ENCODE data around the gene B4GALNT4.
A peak's percentile ranks its signal among the peaks of the same experiment; 100 is the strongest.
"Not testable (repeated sequence)": the region's sequence is repeated elsewhere in the genome, so short reads cannot be mapped to it uniquely, and the experiment has no call there.

The B4GALNT4 gene

DNA sequence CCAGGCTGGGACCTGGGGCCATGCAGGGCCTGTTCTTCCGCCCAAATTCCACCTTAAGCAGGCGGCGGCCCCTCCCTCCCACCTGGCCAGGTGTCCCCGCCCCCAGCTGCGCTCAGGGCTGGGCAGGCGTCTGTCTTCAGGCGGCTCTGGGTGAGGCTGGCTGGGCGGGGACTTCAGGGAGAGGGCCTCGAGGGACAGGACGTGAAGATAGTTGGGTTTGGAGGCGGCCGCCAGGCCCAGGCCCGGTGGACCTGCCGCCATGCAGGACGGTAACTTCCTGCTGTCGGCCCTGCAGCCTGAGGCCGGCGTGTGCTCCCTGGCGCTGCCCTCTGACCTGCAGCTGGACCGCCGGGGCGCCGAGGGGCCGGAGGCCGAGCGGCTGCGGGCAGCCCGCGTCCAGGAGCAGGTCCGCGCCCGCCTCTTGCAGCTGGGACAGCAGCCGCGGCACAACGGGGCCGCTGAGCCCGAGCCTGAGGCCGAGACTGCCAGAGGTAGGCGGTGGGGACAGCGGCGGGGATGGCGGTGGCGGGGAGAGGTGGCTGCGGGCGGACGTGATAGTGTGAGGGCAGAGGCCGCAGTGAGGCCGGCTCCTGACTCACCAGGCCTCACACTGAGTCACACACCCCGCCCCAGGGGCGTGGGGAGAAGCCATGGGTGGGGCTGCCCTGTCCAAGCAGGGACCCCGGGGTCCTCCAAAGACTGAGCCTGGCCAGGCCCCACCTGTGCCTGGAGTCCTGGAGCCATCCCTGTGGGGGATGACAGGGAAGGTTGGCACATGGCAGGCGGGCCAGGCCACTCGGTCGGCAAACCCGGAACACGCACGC, 24.9 kb downstream of the B4GALNT4 start, which contains the start of gene PKP3:
Gene PKP3 (plus strand): TSS at position 176 of the 824 bp plus-strand sequence. CDS start 84 bp downstream, at position 260.
- no peak for DNase-seq

- no peak for DNase-seq
Observed at GRCh38 chr11:394858-395655, 25.8 kb downstream of the B4GALNT4 start.

DNA sequence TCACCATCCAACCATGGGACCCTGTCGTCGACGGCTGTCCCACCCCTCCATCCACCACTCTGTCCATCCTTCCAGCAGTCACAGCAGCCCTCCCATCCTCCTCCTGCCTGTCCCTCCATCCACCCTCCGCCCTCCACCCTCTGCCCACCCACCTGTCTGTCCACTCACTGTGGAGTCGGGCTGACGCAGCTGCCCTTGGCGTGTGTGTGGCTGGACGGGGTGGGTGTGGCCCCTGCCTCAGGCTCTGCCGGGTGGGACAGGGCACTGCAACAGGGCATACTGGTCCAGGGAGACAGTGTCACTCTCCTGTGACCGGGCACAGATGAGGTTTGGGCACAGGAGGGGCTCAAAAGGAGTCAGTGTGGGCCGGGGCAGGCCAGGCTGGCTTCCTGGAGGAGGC, 26.6 kb downstream of the B4GALNT4 start:
- DNase-seq: no peak

DNA sequence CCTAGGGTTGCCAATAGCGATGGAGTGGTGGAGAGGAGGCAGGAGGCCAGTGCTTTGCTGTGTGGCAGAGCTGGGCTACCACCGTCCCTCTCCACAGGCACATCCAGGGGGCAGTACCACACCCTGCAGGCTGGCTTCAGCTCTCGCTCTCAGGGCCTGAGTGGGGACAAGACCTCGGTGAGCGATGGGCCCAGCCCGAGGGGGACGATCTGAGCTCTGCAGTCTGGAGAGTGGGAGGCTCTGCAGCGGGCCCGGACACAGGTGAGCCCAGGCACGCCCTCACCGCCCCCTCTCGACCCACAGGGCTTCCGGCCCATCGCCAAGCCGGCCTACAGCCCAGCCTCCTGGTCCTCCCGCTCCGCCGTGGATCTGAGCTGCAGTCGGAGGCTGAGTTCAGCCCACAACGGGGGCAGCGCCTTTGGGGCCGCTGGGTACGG, 27.2 kb downstream of the B4GALNT4 start:
- DNase-seq: no peak

GRCh38 chr11:396948-397548, 27.7 kb downstream of the B4GALNT4 start:
- DNase-seq: no peak

DNA sequence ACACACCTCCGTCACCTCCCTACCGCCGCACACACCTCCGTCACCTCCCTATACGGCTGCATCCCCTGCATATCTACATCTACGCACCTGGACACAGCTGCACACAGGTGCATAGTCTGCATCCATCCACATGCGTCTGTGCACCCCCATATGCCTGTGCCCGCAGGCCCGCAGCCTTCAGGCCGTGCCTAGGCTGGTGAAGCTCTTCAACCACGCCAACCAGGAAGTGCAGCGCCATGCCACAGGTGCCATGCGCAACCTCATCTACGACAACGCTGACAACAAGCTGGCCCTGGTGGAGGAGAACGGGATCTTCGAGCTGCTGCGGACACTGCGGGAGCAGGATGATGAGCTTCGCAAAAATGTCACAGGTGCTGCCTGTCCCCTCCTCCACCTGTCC, 29.5 kb downstream of the B4GALNT4 start:
- no peak for DNase-seq

DNA sequence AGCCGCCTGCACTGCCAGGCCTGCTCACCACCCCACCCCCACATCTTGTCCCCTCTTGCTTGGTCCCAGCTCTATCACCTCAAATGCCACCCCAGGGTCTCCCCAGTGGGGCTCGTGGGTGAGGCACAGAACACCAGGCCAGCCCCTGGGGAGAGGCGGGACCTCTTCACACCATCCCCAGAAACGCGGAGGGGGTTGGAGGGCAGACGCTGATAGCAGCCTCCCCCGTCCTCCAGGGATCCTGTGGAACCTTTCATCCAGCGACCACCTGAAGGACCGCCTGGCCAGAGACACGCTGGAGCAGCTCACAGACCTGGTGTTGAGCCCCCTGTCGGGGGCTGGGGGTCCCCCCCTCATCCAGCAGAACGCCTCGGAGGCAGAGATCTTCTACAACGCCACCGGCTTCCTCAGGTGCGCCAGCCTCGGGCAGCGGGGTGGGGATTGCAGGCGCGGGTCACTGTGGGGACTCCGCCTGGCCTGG, 30.5 kb downstream of the B4GALNT4 start:
- no peak for DNase-seq

DNA sequence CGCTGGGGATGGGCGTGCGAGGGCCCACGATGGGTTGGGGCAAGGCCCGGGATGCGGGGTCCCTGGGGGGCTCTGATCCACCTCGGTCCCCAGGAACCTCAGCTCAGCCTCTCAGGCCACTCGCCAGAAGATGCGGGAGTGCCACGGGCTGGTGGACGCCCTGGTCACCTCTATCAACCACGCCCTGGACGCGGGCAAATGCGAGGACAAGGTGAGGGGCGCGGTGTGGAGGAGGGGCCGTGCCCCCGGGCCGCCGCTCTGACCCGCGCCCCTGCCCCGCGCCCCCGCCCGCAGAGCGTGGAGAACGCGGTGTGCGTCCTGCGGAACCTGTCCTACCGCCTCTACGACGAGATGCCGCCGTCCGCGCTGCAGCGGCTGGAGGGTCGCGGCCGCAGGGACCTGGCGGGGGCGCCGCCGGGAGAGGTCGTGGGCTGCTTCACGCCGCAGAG, 31.0 kb downstream of the B4GALNT4 start:
- DNase-seq: no peak

- not testable (repeated sequence) for DNase-seq
Observed at GRCh38 chr11:401196-401595, 31.9 kb downstream of the B4GALNT4 start.

- DNase-seq: no peak
Observed at GRCh38 chr11:403021-403760, 33.9 kb downstream of the B4GALNT4 start.

GRCh38 chr11:403761-404431, 34.6 kb downstream of the B4GALNT4 start:
- no peak for DNase-seq

- DNase-seq: no peak
Observed at GRCh38 chr11:404551-405264, 35.4 kb downstream of the B4GALNT4 start.

DNA sequence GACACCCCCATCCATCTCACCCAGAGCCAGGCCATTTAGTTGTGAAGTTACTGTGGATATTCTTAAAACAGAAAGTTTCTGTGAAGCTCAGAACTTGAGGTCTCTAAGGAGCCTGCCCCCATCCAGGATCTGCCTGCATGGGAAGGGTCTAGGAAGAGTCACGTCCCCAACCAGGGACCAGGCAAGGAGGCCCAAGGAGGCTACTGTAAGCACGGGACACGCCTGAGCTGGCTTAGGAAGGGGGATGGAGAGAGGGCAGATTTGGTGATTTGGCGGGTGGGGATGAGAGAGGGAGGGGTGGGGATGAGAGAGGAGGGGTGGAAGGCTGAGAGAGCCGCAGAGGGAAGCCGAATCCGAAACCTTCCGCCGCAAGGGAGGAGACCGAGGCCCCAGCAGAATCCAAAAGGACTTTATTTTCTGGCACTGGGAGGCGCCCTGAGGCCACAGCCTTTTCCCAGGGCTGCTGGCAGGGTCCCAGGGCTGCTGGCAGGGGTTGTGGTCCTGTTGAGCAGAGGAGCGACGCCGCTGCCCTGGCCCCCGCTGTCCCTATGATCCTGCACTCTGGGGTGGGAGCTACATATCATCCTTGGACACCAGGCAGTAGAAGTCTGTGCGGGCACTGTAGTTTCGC, 36.1 kb downstream of the B4GALNT4 start:
- DNase-seq: no peak

DNA sequence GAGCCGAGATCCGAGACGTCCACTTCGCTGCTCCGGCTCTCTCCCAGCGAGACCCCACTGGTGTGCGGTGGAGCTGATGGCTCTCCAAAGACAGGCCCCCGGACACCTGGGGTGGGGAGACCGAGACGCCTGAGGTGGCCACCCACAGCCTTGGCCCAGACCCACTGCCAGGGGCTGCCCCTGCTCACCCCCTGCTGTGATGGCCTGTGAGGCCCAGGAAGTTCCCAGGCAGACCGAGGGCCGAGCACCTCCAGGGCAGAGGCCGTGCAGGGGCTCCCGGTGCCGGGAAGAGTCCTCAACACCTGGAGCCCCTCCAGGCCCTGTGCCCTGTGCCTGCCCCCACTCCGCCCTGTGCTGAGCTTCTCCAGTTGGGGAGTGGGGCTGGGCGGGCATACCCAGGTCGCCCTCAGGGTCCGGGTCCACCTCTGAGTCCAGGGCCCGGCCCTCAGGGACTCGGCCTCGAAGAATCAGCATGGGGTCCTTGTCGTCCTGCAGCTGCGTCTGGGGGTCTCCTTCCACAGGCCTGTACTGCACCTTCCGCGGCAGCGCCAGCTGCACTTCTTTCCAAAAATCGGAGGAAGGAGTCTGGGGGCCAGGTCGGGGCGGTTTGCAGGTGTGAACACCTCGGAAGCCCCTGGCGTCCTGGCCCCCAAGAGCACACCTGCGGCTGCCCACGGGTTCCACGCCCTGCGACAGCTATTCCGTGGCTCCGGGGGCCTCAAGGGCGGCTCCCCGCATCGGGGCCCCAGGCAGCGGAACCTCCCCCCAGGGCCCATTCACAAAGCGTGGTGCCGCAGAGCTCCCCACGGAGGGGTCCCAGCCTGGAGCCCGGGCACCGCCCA, 36.9 kb downstream of the B4GALNT4 start:
- DNase-seq: no peak

DNA sequence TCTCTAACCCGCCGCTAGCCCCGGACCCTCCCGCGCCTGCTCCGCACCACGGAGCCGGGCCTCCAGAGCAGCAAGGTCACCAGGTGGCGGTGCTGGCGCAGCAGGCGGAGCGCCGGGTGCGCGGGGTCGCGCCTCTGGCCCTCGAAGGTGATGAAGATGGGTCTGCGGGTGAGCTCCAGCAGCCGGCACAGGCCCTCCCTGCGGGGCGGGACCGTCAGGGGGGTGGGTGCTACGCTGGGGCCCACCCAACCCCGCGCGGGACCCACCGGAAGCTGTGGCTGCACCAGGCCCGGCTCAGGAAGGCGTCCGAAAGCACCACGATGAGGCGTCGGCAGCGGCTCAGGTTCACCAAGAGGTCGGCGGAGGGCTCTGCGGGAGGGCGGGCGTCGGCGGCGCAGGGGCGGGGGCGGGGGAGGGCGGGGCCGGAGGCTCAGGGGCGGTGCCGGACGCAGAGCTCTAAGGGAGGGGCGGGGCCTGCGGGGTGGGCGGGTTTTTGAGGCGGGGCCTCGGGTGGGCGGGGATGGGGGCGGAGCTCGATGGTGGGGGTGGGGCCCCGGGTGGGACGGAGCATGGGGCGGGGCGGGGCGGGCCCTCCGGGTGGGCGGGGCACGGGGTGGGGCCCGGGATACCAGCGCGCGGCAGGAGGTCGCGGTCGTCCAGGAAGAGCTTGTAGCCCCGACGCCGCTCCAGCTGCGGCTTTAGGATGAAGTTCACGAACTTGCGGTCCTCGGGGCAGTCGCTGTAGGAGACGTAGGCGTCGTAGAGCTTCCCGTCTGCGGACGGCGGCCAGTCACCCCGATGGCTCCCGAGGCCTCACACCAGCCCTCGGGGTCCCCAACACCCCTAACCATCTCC, 37.7 kb downstream of the B4GALNT4 start:
- DNase-seq: peak; percentile 92

DNA sequence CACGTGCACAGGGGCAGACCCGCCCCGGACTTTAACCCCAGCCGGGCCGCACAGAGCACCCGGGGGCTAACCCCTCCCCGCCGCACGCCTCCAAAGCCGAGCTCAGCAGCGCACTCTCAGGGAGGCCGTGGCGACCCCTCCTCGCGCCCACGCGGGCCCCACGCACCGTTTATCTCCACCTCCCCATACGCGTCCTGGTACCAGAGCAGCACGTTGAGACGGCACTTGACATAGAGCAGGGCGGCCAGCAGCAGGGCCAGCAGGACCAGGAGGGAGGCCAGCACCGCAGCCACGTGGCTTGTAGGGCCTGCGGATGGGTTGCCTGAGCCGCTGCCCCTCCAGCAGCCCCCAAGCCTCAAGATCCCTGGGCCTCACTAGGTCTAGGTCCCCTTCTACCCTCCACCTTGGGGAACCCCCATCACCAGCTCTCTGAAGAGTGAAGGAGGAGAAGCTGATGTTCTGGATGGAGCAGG, 38.4 kb downstream of the B4GALNT4 start:
- DNase-seq: no peak

DNA sequence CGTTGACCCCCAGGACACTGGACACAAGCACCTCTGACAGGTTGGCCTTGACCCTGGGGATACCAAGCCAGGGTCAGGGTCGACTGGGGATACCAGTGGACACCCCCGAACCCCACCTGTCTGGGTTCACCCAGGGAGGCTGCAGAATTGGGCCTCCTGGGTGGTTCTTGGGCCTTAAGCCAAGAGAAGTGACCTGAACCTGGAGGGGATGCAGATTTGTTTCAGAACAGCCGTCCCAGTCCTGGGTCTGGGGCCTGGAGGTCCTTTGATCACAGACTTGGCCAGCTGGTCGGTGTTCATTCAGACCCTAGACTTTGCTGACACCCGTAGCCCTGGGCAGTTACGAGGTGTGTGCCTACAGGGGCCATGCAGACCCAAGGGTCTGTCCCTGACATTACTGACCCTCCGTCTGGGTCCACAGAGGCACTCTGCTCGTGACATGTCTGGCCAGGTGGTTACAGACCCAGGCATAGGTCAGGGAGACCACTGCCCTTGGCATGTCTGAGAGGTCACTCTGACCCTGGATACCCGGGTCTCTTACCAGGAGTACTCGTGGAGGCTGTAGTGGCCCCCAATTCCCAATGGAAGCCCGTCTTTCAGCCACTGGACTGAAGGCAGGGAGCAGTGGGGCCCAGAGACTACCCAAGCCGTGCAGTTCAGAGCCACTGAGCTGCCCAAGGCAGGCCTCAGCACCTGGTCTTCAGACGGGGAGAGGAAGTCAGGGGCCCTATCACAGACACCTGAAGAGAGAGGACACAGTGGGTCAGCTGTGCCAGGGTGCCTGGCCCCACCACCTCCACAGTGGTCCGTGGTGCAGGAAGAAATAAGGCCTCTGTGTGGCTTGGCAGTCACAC, 39.1 kb downstream of the B4GALNT4 start:
- no peak for DNase-seq
